ENCODE measurements around the gene TUSC2. TPM values are rescaled to one million over a fixed set of nuclear protein-coding genes. Genes with fewer than 3 reads are reported as not detected.

TUSC2 gene
- total RNA-seq, 4 donors from 2014 or later: 16.0 to 42.9 (median 27.4) TPM

DNA sequence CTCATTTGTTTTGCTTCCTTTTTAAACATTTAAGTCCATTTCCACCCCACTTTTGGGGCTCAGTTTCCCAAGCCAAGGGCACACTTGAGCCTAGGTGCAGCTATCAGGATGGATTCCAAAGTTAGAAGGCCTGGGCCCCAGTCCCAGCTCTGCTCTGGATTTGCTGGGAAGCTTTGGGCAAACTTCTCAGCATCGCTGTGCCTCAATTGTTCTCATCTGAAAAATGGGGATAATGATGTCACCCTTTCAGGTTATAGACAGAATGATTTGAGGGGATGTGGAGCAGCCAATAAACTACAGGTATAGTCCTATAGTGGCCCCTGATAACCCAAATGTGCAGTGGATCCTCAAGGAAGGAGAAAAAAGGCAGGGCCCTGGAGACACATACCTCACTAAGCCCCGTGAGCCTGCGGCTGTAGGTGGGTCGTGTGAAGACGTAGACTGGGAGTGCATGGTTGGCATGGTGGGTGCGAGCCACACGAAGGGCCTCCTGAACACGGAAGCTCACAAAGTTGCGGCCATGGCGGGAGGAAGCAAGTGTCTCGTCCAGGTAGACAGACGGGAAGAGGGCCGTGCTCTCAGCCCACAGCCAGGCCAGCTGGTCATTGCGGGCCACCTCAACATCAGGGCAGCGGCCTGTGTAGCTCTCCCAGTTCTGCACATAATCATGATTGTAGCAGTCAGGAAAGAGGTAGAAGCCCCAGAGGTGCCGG, 8.7 kb downstream of the TUSC2 start:
- TF ChIP-seq POLR2A (IDR thresholded peaks at IDR 0.05): no peak
- TF ChIP-seq, protein P1, sequence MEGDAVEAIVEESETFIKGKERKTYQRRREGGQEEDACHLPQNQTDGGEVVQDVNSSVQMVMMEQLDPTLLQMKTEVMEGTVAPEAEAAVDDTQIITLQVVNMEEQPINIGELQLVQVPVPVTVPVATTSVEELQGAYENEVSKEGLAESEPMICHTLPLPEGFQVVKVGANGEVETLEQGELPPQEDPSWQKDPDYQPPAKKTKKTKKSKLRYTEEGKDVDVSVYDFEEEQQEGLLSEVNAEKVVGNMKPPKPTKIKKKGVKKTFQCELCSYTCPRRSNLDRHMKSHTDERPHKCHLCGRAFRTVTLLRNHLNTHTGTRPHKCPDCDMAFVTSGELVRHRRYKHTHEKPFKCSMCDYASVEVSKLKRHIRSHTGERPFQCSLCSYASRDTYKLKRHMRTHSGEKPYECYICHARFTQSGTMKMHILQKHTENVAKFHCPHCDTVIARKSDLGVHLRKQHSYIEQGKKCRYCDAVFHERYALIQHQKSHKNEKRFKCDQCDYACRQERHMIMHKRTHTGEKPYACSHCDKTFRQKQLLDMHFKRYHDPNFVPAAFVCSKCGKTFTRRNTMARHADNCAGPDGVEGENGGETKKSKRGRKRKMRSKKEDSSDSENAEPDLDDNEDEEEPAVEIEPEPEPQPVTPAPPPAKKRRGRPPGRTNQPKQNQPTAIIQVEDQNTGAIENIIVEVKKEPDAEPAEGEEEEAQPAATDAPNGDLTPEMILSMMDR (IDR thresholded peaks at IDR 0.05): no peak
- peak overlapping the region; percentile 93 to 98 (median 96) for H3K27ac ChIP-seq
- DNase-seq: no peak

DNA sequence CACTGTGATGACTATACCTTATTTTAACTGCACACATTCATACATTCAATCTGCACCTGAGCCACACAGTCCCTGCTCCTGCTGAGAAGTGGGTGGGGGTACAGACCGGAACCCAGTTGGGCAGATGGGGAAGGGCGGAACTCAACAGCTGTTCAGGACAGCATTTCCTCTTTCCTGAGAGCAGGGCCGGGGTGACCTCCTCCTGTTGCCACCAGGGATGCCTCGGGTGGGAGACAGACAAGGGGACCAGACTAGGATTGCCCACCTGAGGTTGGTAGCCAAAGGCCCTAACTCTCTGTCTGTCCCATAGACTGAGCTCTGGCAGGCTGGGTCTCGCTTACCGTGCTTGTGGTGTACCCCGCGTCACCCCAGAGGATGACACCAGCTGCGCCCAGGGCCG, 9.4 kb downstream of the TUSC2 start:
- Histone ChIP-seq H3K4me3 (peak overlapping the region in 2 of 4 donors; percentile 91 to 98), H3K4me1 (peaks cover 58 to 93% (median 63%) of the 10 kb centered on the region in 3 donors)
- 40% methylated on average over 1 of the region's 10 CpGs; no CpG with 5 or more reads in 1 of the 2 donors for WGBS, 2 donors

More for the DNA sequence above, 8.7 kb downstream of the TUSC2 start:
- Histone ChIP-seq H3K9me3 (no peaks in the 10 kb centered on the region), H3K27me3 (no peaks in the 10 kb centered on the region), H3K36me3 (peaks cover 0 to 39% (median 11%) of the 10 kb centered on the region in 3 donors), H3K4me3 (peak overlapping the region in 2 of 4 donors; percentile 91 to 98), H3K4me1 (peaks cover 65 to 93% (median 69%) of the 10 kb centered on the region in 3 donors)
- intact Hi-C loops (cut with DNase I): no loop called here
- 86 to 90% methylated on average over 12 to 16 of the region's 16 CpGs for WGBS, 2 donors

DNA sequence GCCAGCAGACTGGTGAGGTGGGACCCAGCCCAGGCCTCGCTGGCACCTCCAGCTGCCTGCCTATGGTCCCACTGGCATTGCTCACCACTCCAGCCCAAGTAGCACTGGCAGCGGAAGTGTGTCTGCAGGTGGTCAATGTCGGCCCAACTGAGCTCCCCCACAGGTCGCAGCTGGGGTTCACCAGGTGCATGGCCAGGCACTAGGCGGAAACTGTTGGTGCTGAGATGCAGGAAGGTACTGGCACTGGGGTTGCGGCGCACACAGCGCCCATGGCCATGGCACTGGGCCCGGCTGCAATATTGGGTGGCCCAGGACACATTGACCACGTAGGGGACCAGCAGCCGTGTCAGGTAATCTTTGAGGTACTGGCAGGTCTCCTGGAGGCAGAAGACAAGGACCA, 9.9 kb downstream of the TUSC2 start:
- intact Hi-C loops (cut with DNase I): no loop called here
- no peak for TF ChIP-seq POLR2A (IDR thresholded peaks at IDR 0.05)
- TF ChIP-seq, protein P1 (IDR thresholded peaks at IDR 0.05): no peak
- peak overlapping the region in 2 of 4 donors; percentile 91 to 98 for H3K4me3 ChIP-seq

More for the DNA sequence above, 9.4 kb downstream of the TUSC2 start:
- intact Hi-C loops (cut with DNase I): no loop called here
- Histone ChIP-seq H3K27ac (peak overlapping the region; percentile 93 to 98 (median 96)), H3K36me3 (peaks cover 0 to 39% (median 11%) of the 10 kb centered on the region in 3 donors), H3K9me3 (no peaks in the 10 kb centered on the region), H3K27me3 (no peaks in the 10 kb centered on the region)
- no peak for DNase-seq
- TF ChIP-seq, protein P1 (IDR thresholded peaks at IDR 0.05): no peak
- no peak for TF ChIP-seq POLR2A (IDR thresholded peaks at IDR 0.05)

DNA sequence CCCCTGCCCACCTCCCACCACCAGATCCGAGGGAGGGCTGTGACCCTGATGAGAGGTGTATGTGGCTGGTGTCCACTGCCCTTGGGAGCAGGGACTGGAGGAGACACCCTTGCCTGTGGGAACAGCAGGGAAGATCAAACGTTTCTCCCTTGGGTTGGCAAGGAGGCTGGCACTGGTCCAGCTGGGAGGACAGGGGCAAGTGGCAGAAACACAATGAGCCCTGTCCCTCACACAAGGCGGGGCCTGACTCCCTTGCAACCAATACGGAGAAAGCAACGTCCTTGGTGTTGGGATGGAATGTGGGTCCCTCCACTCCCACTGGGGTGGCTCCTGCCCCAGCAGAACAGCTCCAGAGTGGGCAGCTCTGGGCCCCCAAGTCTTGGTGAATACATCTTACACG, 10.7 kb downstream of the TUSC2 start:
- intact Hi-C loops (cut with DNase I): no loop called here
- peaks cover 51 to 90% (median 56%) of the 10 kb centered on the region in 3 donors for H3K4me1 ChIP-seq
- peaks cover 0 to 39% (median 11%) of the 10 kb centered on the region in 3 donors for H3K36me3 ChIP-seq
- peak overlapping the region; percentile 93 to 98 (median 96) for H3K27ac ChIP-seq
- no peaks in the 10 kb centered on the region for H3K9me3 ChIP-seq
- DNase-seq: no peak
- no peaks in the 10 kb centered on the region for H3K27me3 ChIP-seq
- peak overlapping the region in 2 of 4 donors; percentile 19 to 91 for H3K4me3 ChIP-seq
- 40 to 71% methylated on average over 1 of the region's 6 CpGs for whole genome bisulfite sequencing, 2 donors
- TF ChIP-seq, protein P1 (IDR thresholded peaks at IDR 0.05): no peak
- TF ChIP-seq POLR2A (IDR thresholded peaks at IDR 0.05): no peak

More for the DNA sequence above, 9.9 kb downstream of the TUSC2 start:
- Histone ChIP-seq H3K36me3 (peaks cover 0 to 39% (median 11%) of the 10 kb centered on the region in 3 donors), H3K4me1 (peaks cover 58 to 93% (median 63%) of the 10 kb centered on the region in 3 donors), H3K9me3 (no peaks in the 10 kb centered on the region), H3K27me3 (no peaks in the 10 kb centered on the region), H3K27ac (peak overlapping the region; percentile 93 to 98 (median 96))
- 72% methylated on average over 7 of the region's 11 CpGs; no CpG with 5 or more reads in 1 of the 2 donors for WGBS, 2 donors
- no peak for DNase-seq

DNA sequence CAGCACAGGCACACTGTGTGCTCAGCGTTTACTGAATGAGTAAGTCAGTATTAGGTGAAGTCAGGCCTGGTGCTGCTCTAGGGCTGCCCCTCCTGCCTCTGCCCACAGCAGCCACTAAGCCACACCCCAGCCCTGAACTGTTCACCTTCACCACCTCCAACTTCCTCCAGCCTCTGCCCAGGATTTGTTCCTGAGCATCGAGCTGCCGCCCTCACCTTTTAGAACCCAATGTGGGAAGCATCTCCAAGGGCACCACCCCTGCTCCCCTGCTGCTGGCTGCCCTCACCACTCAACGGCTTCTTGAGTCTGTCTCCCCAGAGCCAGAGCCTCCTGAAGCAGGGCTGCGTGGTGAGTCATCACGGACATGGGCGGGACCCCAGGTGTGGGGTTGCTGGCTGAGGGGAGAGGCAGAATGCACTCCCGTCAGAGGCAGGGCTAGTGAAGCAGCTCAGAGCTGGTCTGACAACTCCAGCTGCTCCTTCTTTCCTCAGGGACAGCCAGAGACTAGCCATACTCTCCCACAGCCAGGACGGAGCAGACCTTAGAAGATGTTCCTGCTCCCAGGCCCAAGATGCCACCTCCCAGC, 11.3 kb downstream of the TUSC2 start:
- H3K9me3 ChIP-seq: no peaks in the 10 kb centered on the region
- H3K27ac ChIP-seq: peak overlapping the region; percentile 93 to 98 (median 96)
- peaks cover 46 to 90% (median 51%) of the 10 kb centered on the region in 3 donors for H3K4me1 ChIP-seq
- H3K36me3 ChIP-seq: peaks cover 0 to 39% (median 11%) of the 10 kb centered on the region in 3 donors
- H3K27me3 ChIP-seq: no peaks in the 10 kb centered on the region
- intact Hi-C loops (cut with DNase I): no loop called here
- TF ChIP-seq POLR2A (IDR thresholded peaks at IDR 0.05): peak in 3 of 4 donors; percentile 60 to 73 (median 64)
- TF ChIP-seq, protein P1 (IDR thresholded peaks at IDR 0.05): peak in 1 of 6 experiments; percentile 16
- H3K4me3 ChIP-seq: peak overlapping the region in 2 of 4 donors; percentile 6 to 19
- DNase-seq: no peak
- WGBS, 2 donors: 27 to 38% methylated on average over 2 to 4 of the region's 9 CpGs

Data from esophagus squamous epithelium (tissue), 5 donors.